Chondrocyte (in vitro differentiated cells): Measurements from ENCODE around the gene TAF1C. TPM values are rescaled to one million over a fixed set of nuclear protein-coding genes. Genes with fewer than 3 reads are reported as not detected.

Experiments used
- DNase-seq: peaks from one replicate; pipeline ENCODE4 v3.0.0; 2021; ENCODE audit warnings: mixed read lengths, low spot score
- H3K27ac Mint-ChIP-seq: one replicate; pipeline ENCODE4 v1.8.0; 2021; ENCODE audit warnings: mild to moderate bottlenecking, moderate library complexity, mixed read lengths; ENCODE audit not compliant: unreplicated experiment
- H3K27me3 Mint-ChIP-seq: 2 replicates; pipeline ENCODE4 v1.8.0; 2021; ENCODE audit warnings: low read depth, mixed read lengths
- H3K36me3 Mint-ChIP-seq: 2 replicates; pipeline ENCODE4 v1.8.0; 2021; ENCODE audit warnings: low read depth, mixed read lengths
- H3K4me1 Mint-ChIP-seq: 2 replicates; pipeline ENCODE4 v1.8.0; 2021; ENCODE audit warnings: low read depth, mild to moderate bottlenecking, mixed read lengths
- H3K4me3 Mint-ChIP-seq: one replicate; pipeline ENCODE4 v1.8.0; 2021; ENCODE audit warnings: mild to moderate bottlenecking, moderate library complexity, mixed read lengths; ENCODE audit not compliant: unreplicated experiment
- H3K9me3 Mint-ChIP-seq: 2 replicates; pipeline ENCODE4 v1.8.0; 2021; ENCODE audit warnings: low read depth, mixed read lengths
- total RNA-seq: library from RNA; stranded (reverse); gene quantifications from 3 replicates; pipeline ENCODE4 v1.2.1, GENCODE V29; 2021
- TF ChIP-seq, protein P1 (sequence below): fragments of 200-600 bp; sonication (generic); IDR thresholded peaks from 2 replicates; pipeline ENCODE4 v1.5.0; 2021; ENCODE audit warnings: antibody characterized with exemption, mild to moderate bottlenecking, moderate library complexity

Gene TAF1C
- total RNA-seq, 1 donor from 2014 or later = 22.2 TPM

- TF ChIP-seq, protein P1, sequence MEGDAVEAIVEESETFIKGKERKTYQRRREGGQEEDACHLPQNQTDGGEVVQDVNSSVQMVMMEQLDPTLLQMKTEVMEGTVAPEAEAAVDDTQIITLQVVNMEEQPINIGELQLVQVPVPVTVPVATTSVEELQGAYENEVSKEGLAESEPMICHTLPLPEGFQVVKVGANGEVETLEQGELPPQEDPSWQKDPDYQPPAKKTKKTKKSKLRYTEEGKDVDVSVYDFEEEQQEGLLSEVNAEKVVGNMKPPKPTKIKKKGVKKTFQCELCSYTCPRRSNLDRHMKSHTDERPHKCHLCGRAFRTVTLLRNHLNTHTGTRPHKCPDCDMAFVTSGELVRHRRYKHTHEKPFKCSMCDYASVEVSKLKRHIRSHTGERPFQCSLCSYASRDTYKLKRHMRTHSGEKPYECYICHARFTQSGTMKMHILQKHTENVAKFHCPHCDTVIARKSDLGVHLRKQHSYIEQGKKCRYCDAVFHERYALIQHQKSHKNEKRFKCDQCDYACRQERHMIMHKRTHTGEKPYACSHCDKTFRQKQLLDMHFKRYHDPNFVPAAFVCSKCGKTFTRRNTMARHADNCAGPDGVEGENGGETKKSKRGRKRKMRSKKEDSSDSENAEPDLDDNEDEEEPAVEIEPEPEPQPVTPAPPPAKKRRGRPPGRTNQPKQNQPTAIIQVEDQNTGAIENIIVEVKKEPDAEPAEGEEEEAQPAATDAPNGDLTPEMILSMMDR = no peak
- Mint-ChIP-seq H3K9me3 (peaks cover 2% of the 10 kb centered on the region), H3K27me3 (peaks cover 16% of the 10 kb centered on the region), H3K4me3 (no peak overlapping the region), H3K4me1 (peaks cover 2% of the 10 kb centered on the region), H3K27ac (no peak overlapping the region), H3K36me3 (no peaks in the 10 kb centered on the region)
- DNase-seq = no peak
Measured at GRCh38 chr16:84150926-84151325, 35.9 kb downstream of the TAF1C start.

- Mint-ChIP-seq H3K9me3 (no peaks in the 10 kb centered on the region), H3K4me1 (peaks cover 9% of the 10 kb centered on the region)
Measured at GRCh38 chr16:84144859-84145639, 41.8 kb downstream of the TAF1C start, which contains the start of the genes DNAAF1 and HSDL1. DNAAF1 (plus strand) TSS chr16:84145308; CDS start chr16:84145441, 133 bp downstream. HSDL1 (minus strand) TSS chr16:84145177; CDS start chr16:84131321, 13,856 bp downstream.

GRCh38 chr16:84144209-84144858, 42.5 kb downstream of the TAF1C start:
- Mint-ChIP-seq H3K36me3 (peaks cover 2% of the 10 kb centered on the region), H3K9me3 (no peaks in the 10 kb centered on the region), H3K4me3 (peak overlapping the region; percentile 95), H3K27me3 (peaks cover 7% of the 10 kb centered on the region), H3K27ac (peak overlapping the region; percentile 79), H3K4me1 (peaks cover 15% of the 10 kb centered on the region)
- TF ChIP-seq, protein P1 = peak; percentile 30
- DNase-seq = no peak

More at GRCh38 chr16:84144859-84145639, 41.8 kb downstream of the TAF1C start, which contains the start of the genes DNAAF1 and HSDL1:
- peaks cover 10% of the 10 kb centered on the region for H3K27me3 Mint-ChIP-seq
- H3K36me3 Mint-ChIP-seq = peaks cover 2% of the 10 kb centered on the region
- TF ChIP-seq, protein P1 = no peak
- peak within 1 kb of the TSS; percentile 95 for H3K4me3 Mint-ChIP-seq
- DNase-seq = no peak
- H3K27ac Mint-ChIP-seq = peak within 1 kb of the TSS; percentile 79

- no peak for DNase-seq
- Mint-ChIP-seq H3K9me3 (no peaks in the 10 kb centered on the region), H3K27ac (no peak overlapping the region), H3K36me3 (peaks cover 2% of the 10 kb centered on the region), H3K4me1 (peaks cover 21% of the 10 kb centered on the region), H3K27me3 (peaks cover 6% of the 10 kb centered on the region), H3K4me3 (peak overlapping the region; percentile 95)
- TF ChIP-seq, protein P1 = no peak
Measured at GRCh38 chr16:84143784-84144199, 43.1 kb downstream of the TAF1C start.

GRCh38 chr16:84143081-84143480, 43.8 kb downstream of the TAF1C start:
- DNase-seq = no peak
- peaks cover 24% of the 10 kb centered on the region for H3K4me1 Mint-ChIP-seq
- H3K36me3 Mint-ChIP-seq = peaks cover 2% of the 10 kb centered on the region
- H3K4me3 Mint-ChIP-seq = peak overlapping the region; percentile 19
- H3K9me3 Mint-ChIP-seq = no peaks in the 10 kb centered on the region
- no peak overlapping the region for H3K27ac Mint-ChIP-seq
- H3K27me3 Mint-ChIP-seq = peaks cover 6% of the 10 kb centered on the region
- TF ChIP-seq, protein P1 = no peak
